Activated B cell treated with CpG ODN at 0.5 μM for 24 hours (primary cell): ENCODE results near the gene TEP1. TPM values are rescaled to one million over a fixed set of nuclear protein-coding genes. Genes with fewer than 3 reads are reported as not detected.
"Not testable (repeated sequence)": the region's sequence is repeated elsewhere in the genome, so short reads cannot be mapped to it uniquely, and the experiment has no call there.

Experiments
- ATAC-seq: fragments of 200-7000 bp; cut with Tn5 transposase; one replicate; pipeline ENCODE4 v1.10.0; 2021; ENCODE audit warnings: low read depth, mild to moderate bottlenecking, moderate library complexity
- CTCF ChIA-PET: fragments of 350-600 bp; sonication (Branson Sonifier 250); formaldehyde crosslinking; loops from one replicate; lab custom pipeline; 2021; ENCODE audit warnings: antibody characterized with exemption; lab: Charles Lee
- POLR2A ChIA-PET: fragments of 350-600 bp; sonication (Branson Sonifier 250); formaldehyde crosslinking; loops from one replicate; lab custom pipeline; 2021; ENCODE audit warnings: antibody characterized with exemption; lab: Charles Lee
- DNase-seq: peaks from one replicate; pipeline ENCODE4 v3.0.0; 2022
- H3K27ac Mint-ChIP-seq: one replicate; pipeline ENCODE4 v1.8.0; 2020; ENCODE audit warnings: mixed read lengths
- H3K27me3 Mint-ChIP-seq: one replicate; pipeline ENCODE4 v1.8.0; 2021; ENCODE audit warnings: mixed read lengths
- H3K36me3 Mint-ChIP-seq: one replicate; pipeline ENCODE4 v1.8.0; 2021; ENCODE audit warnings: low read depth, mixed read lengths
- H3K4me1 Mint-ChIP-seq: one replicate; pipeline ENCODE4 v1.8.0; 2021; ENCODE audit warnings: mixed read lengths
- H3K4me3 Mint-ChIP-seq: one replicate; pipeline ENCODE4 v1.8.0; 2020; ENCODE audit warnings: mild to moderate bottlenecking, mixed read lengths
- H3K9me3 Mint-ChIP-seq: one replicate; pipeline ENCODE4 v1.8.0; 2020; ENCODE audit warnings: mixed read lengths
- CTCF ChIP-seq: fragments of 200-600 bp; IDR thresholded peaks from one replicate; pipeline ENCODE4 v1.8.0; 2022; ENCODE audit warnings: antibody characterized with exemption, mild to moderate bottlenecking
- intact Hi-C: fragments of 100-400 bp; cut with micrococcal nuclease; formaldehyde crosslinking; loops from one replicate; pipeline ENCODE4 v1.15.1; 2024
- total RNA-seq: library from RNA; stranded (reverse); gene quantifications from 2 replicates; pipeline ENCODE4 v1.2.3, GENCODE V29; 2022

The TEP1 gene
- total RNA-seq, 1 donor from 2014 or later = 120 TPM

- no peak overlapping the region for H3K27ac Mint-ChIP-seq
- peaks cover 5% of the 10 kb centered on the region for H3K36me3 Mint-ChIP-seq
- CTCF ChIA-PET = interaction anchor here (1.3 kb wide), 1 partner anchor 151 kb away, joined by 3 read pairs; no protein-coding TSS in a partner anchor
- H3K27me3 Mint-ChIP-seq = no peaks in the 10 kb centered on the region
- ATAC-seq = no peak
- intact Hi-C loops = loop anchor here (10.0 kb wide), 2 partner anchors 647 to 997 kb away; partner anchors contain the start of genes CHD8 and TMEM253
- TF ChIP-seq CTCF = no peak
- peaks cover 47% of the 10 kb centered on the region for H3K4me1 Mint-ChIP-seq
- POLR2A ChIA-PET = interaction anchor here (4.2 to 4.5 kb wide), 2 partner anchors 12 to 44 kb away, joined by 58 to 68 read pairs; partner anchors contain the start of genes PNP and TEP1
- peaks cover 2% of the 10 kb centered on the region for H3K9me3 Mint-ChIP-seq
- no peak for DNase-seq
- H3K4me3 Mint-ChIP-seq = peak overlapping the region; percentile 15
Observed at GRCh38 chr14:20458031-20458789, 44.9 kb upstream of the TEP1 start.

GRCh38 chr14:20456971-20457370, 43.7 kb upstream of the TEP1 start:
- intact Hi-C loops = loop anchor here (10.0 kb wide), 2 partner anchors 648 to 998 kb away; partner anchors contain the start of genes CHD8 and TMEM253
- H3K27ac Mint-ChIP-seq = no peak overlapping the region
- no peak overlapping the region for H3K4me3 Mint-ChIP-seq
- no peak for DNase-seq
- H3K27me3 Mint-ChIP-seq = no peaks in the 10 kb centered on the region
- CTCF ChIA-PET = interaction anchor here (1.0 kb wide), 1 partner anchor 40 kb away, joined by 3 read pairs; no protein-coding TSS in a partner anchor
- peaks cover 12% of the 10 kb centered on the region for H3K36me3 Mint-ChIP-seq
- no peak for TF ChIP-seq CTCF
- POLR2A ChIA-PET = interaction anchor here (3.5 to 5.0 kb wide), 2 partner anchors 13 to 43 kb away, joined by 38 to 65 read pairs; partner anchors contain the start of genes PNP and TEP1
- H3K9me3 Mint-ChIP-seq = peaks cover 2% of the 10 kb centered on the region
- peaks cover 51% of the 10 kb centered on the region for H3K4me1 Mint-ChIP-seq
- no peak for ATAC-seq

- ATAC-seq (peak; percentile 57), DNase-seq (no peak)
- H3K4me3 Mint-ChIP-seq = no peak overlapping the region
- H3K27me3 Mint-ChIP-seq = no peaks in the 10 kb centered on the region
- H3K9me3 Mint-ChIP-seq = no peaks in the 10 kb centered on the region
- peaks cover 44% of the 10 kb centered on the region for H3K4me1 Mint-ChIP-seq
- POLR2A ChIA-PET = interaction anchor here (0.7 to 5.0 kb wide), 22 partner anchors 9 to 260 kb away, joined by 3 to 65 read pairs (median 7); partner anchors contain the start of genes PARP2, PNP and TEP1
- intact Hi-C loops = loop anchor here (1.0 to 10.0 kb wide), 8 partner anchors 14 to 999 kb away; partner anchors contain the start of genes CHD8, PARP2, PNP and TMEM253
- CTCF ChIA-PET = interaction anchor here (1.0 to 2.9 kb wide), 5 partner anchors 38 to 404 kb away, joined by 3 to 29 read pairs (median 5); partner anchors contain the start of gene TEP1
- no peak for TF ChIP-seq CTCF
- peaks cover 16% of the 10 kb centered on the region for H3K36me3 Mint-ChIP-seq
- no peak overlapping the region for H3K27ac Mint-ChIP-seq
Observed at GRCh38 chr14:20455355-20456300, 42.3 kb upstream of the TEP1 start.

GRCh38 chr14:20454516-20455354, 41.4 kb upstream of the TEP1 start, which contains the start of the genes APEX1 and OSGEP:
APEX1 (plus strand) TSS chr14:20455226; CDS start chr14:20455646, 420 bp downstream.
OSGEP (minus strand) TSS chr14:20454812; CDS start chr14:20454683, 129 bp downstream.
- Mint-ChIP-seq H3K4me1 (peaks cover 35% of the 10 kb centered on the region), H3K27ac (no peak within 1 kb of the TSS), H3K27me3 (no peaks in the 10 kb centered on the region), H3K36me3 (peaks cover 25% of the 10 kb centered on the region), H3K9me3 (no peaks in the 10 kb centered on the region), H3K4me3 (peak within 1 kb of the TSS; percentile 56)
- POLR2A ChIA-PET = interaction anchor here (0.7 to 5.0 kb wide), 24 partner anchors 10 to 260 kb away, joined by 3 to 65 read pairs (median 6); partner anchors contain the start of genes PARP2, PNP and TEP1
- peak; percentile 88 for ATAC-seq
- peak; percentile 88 for DNase-seq
- TF ChIP-seq CTCF = no peak
- CTCF ChIA-PET = interaction anchor here (1.0 to 2.9 kb wide), 5 partner anchors 37 to 404 kb away, joined by 3 to 29 read pairs (median 5); partner anchors contain the start of gene TEP1
- intact Hi-C loops = loop anchor here (1.0 to 10.0 kb wide), 10 partner anchors 15 to 1000 kb away; partner anchors contain the start of genes CHD8, PARP2, PNP and TEP1

- Mint-ChIP-seq H3K4me1 (peaks cover 19% of the 10 kb centered on the region), H3K36me3 (peaks cover 43% of the 10 kb centered on the region)
- POLR2A ChIA-PET = interaction anchor here (1.1 to 5.0 kb wide), 2 partner anchors 9 to 39 kb away, joined by 5 to 65 read pairs; partner anchors contain the start of genes PIP4P1 and TEP1
- CTCF ChIA-PET = interaction anchor here (1.4 kb wide), 1 partner anchor 37 kb away, joined by 4 read pairs; no protein-coding TSS in a partner anchor
- not testable (repeated sequence) for H3K9me3 Mint-ChIP-seq, ATAC-seq, H3K4me3 Mint-ChIP-seq, H3K27ac Mint-ChIP-seq, DNase-seq, H3K27me3 Mint-ChIP-seq
- intact Hi-C loops = loop anchor here (10.0 kb wide), 2 partner anchors 652 to 1002 kb away; partner anchors contain the start of genes CHD8 and TMEM253
Observed at GRCh38 chr14:20452831-20453230, 39.5 kb upstream of the TEP1 start.
